Endothelial cell of umbilical vein (primary cell): Measurements from ENCODE around the gene LRP10. TPM values are rescaled to one million over a fixed set of nuclear protein-coding genes. Genes with fewer than 3 reads are reported as not detected.

Experiments
- BruUV-seq: library from RNA; stranded (reverse); fragments of 400-500 nt; replicated peaks from 2 replicates; lab custom pipeline; 2021; lab: Mats Ljungman, UMichigan
- CTCF ChIA-PET: fragments of 300-600, 350-600 bp; sonication (Branson Sonifier 250); formaldehyde crosslinking; loops from one replicate; lab custom pipeline; 2021; ENCODE audit warnings: antibody characterized with exemption, inconsistent platforms; lab: Charles Lee
- POLR2A ChIA-PET: fragments of 300-600, 350-600 bp; sonication (Branson Sonifier 250); formaldehyde crosslinking; loops from one replicate; lab custom pipeline; 2021; ENCODE audit warnings: antibody characterized with exemption, inconsistent platforms; lab: Charles Lee
- DNase-seq: peaks from one replicate; pipeline ENCODE4 v3.0.0-alpha.2; 2011; ENCODE audit warnings: low read depth, low spot score
- FAIRE-seq: peaks from 2 replicates; lab custom pipeline; 2011; peaks lifted over from hg19 to GRCh38; lab: Jason Lieb, UNC
- H2AFZ ChIP-seq: 2 replicates; pipeline ENCODE4 v1.6.0; 2012; ENCODE audit warnings: low read depth, low read length, control low read depth, inconsistent platforms
- H3K27ac ChIP-seq: 2 replicates; pipeline ENCODE4 v1.5.1; 2011; ENCODE audit warnings: low read depth, mild to moderate bottlenecking, control low read depth, low read length, moderate library complexity; ENCODE audit not compliant: insufficient read depth
- H3K27me3 ChIP-seq, 2 experiments: 2 replicates each; pipeline versions ENCODE4 v1.6.0 to v1.6.1; 2011; ENCODE audit warnings: low read length in 2 of 2, mixed read lengths in 1 of 2; ENCODE audit not compliant: control insufficient read depth in 2 of 2, insufficient read depth in 2 of 2
- H3K36me3 ChIP-seq, 2 experiments: 2 replicates in 1 of 2; 3 replicates in 1 of 2; pipeline ENCODE4 v1.5.1; 2011; ENCODE audit warnings: low read length in 2 of 2, mild to moderate bottlenecking in 1 of 2, moderate library complexity in 1 of 2; ENCODE audit not compliant: control insufficient read depth in 2 of 2, insufficient read depth in 2 of 2; ENCODE audit errors: extremely low read depth in 1 of 2
- H3K4me1 ChIP-seq: 3 replicates; pipeline ENCODE4 v1.5.1; 2011; ENCODE audit warnings: mild to moderate bottlenecking, low read length; ENCODE audit not compliant: control insufficient read depth, insufficient read depth; ENCODE audit errors: extremely low read depth
- H3K4me2 ChIP-seq: 2 replicates; pipeline ENCODE4 v1.6.1; 2011; ENCODE audit warnings: low read length, control low read depth, mixed read lengths; ENCODE audit not compliant: insufficient read depth
- H3K4me3 ChIP-seq, 3 experiments: fragments of 200-600 bp in 1 of 3; sonication (generic), shearing (Covaris generic) in 1 of 3; replicated peaks in 1 of 3; 2 replicates each; pipeline ENCODE4 v1.5.1; 2011 to 2016; ENCODE audit warnings: control low read depth in 3 of 3, low read length in 3 of 3, mild to moderate bottlenecking in 2 of 3, inconsistent platforms in 1 of 3, low read depth in 1 of 3, moderate library complexity in 1 of 3; ENCODE audit not compliant: insufficient read depth in 1 of 3
- H3K79me2 ChIP-seq: 2 replicates; pipeline ENCODE4 v1.6.0; 2012; ENCODE audit warnings: low read length, inconsistent platforms; ENCODE audit not compliant: control insufficient read depth, insufficient read depth
- H3K9ac ChIP-seq: replicated peaks from 2 replicates; pipeline ENCODE3; 2011; ENCODE audit warnings: low read length, control low read depth; ENCODE audit not compliant: insufficient read depth; ENCODE audit errors: extremely low read depth
- H3K9me1 ChIP-seq: replicated peaks from 3 replicates; pipeline ENCODE4 v1.6.0; 2011; ENCODE audit warnings: mild to moderate bottlenecking, low read length; ENCODE audit not compliant: control insufficient read depth, insufficient read depth; ENCODE audit errors: extremely low read depth
- H3K9me3 ChIP-seq: replicated peaks from 2 replicates; pipeline ENCODE4 v1.5.1; 2012; ENCODE audit warnings: low read length, inconsistent platforms; ENCODE audit not compliant: control insufficient read depth, insufficient read depth
- H4K20me1 ChIP-seq: replicated peaks from 2 replicates; pipeline ENCODE3; 2011; ENCODE audit warnings: mild to moderate bottlenecking, low read length; ENCODE audit not compliant: control insufficient read depth, insufficient read depth; ENCODE audit errors: extremely low read depth
- EZH2 ChIP-seq: IDR thresholded peaks from 2 replicates; pipeline ENCODE4 v1.6.1; 2012; ENCODE audit warnings: borderline replicate concordance, low read depth, mild to moderate bottlenecking, moderate library complexity, low read length, inconsistent platforms; ENCODE audit not compliant: severe bottlenecking
- FOS ChIP-seq: IDR thresholded peaks from 2 replicates; pipeline ENCODE4 v1.6.1; 2011; ENCODE audit warnings: mild to moderate bottlenecking, low read length, moderate library complexity, borderline replicate concordance; ENCODE audit not compliant: insufficient read depth
- GATA2 ChIP-seq: IDR thresholded peaks from 2 replicates; pipeline ENCODE4 v1.7.0; 2011; ENCODE audit warnings: low read depth, mild to moderate bottlenecking, moderate library complexity, mixed read lengths, low read length; ENCODE audit not compliant: insufficient read length, insufficient read depth
- JUN ChIP-seq: IDR thresholded peaks from 2 replicates; pipeline ENCODE4 v1.6.1; 2011; ENCODE audit warnings: borderline replicate concordance, low read depth; ENCODE audit not compliant: insufficient read length, insufficient read depth
- MYC ChIP-seq: IDR thresholded peaks from one replicate; pipeline ENCODE4 v1.6.1; 2011; ENCODE audit warnings: mild to moderate bottlenecking, low read depth, low read length
- POLR2A ChIP-seq: IDR thresholded peaks from 2 replicates; pipeline ENCODE4 v1.6.1; 2012; ENCODE audit warnings: low read depth, mild to moderate bottlenecking, control low read depth, low read length
- POLR2AphosphoS5 ChIP-seq: IDR thresholded peaks from 2 replicates; pipeline ENCODE4 v1.6.1; 2012; ENCODE audit warnings: low read depth, mild to moderate bottlenecking, control low read depth, low read length, moderate library complexity; ENCODE audit not compliant: insufficient read depth
- dilution Hi-C: fragments of 300-500 bp; cut with MboI; formaldehyde crosslinking; loops from one replicate; pipeline ENCODE4 v1.15.0; 2019; ENCODE audit warnings: low sequenced_read_pairs; ENCODE audit not compliant: extremely low pct_ligation_motif_present
- intact Hi-C: fragments of 100-400 bp; cut with micrococcal nuclease; formaldehyde crosslinking; loops from one replicate; pipeline ENCODE4 v1.10.0; 2022
- polyA plus RNA-seq, 4 experiments: library from polyadenylated mRNA; depleted of rRNA in 3 of 4; stranded (reverse) in 3 of 4; unstranded in 1 of 4; fragments of >200 nt; gene quantifications; 2 replicates each; pipeline versions ENCODE4 v1.2.1 to v1.2.3, GENCODE V29; 2011 to 2012; ENCODE audit warnings: missing spikeins in 1 of 4
- total RNA-seq: library from RNA; stranded (reverse); gene quantifications from 2 replicates; pipeline ENCODE4 v1.2.3, GENCODE V29; 2021
- TF ChIP-seq, protein P1 (sequence below): IDR thresholded peaks from 2 replicates; pipeline ENCODE4 v1.6.1; 2011; ENCODE audit not compliant: insufficient read depth, insufficient read length
- TF ChIP-seq, protein P2 (sequence below), 2 donors: IDR thresholded peaks; 1 replicate in 1 of 2; 2 replicates in 1 of 2; pipeline ENCODE4 v1.5.1; 2011; ENCODE audit warnings: low read length in 2 of 2, mild to moderate bottlenecking in 2 of 2, moderate library complexity in 2 of 2, control low read depth in 1 of 2, inconsistent platforms in 1 of 2, low read depth in 1 of 2; ENCODE audit not compliant: insufficient read depth in 1 of 2; ENCODE audit errors: extremely low read depth in 1 of 2

LRP10 gene
- total and polyA plus RNA-seq, 2 donors (not counting 3 experiments of a cell fraction or from before 2014, with no cell fraction given): 123 to 157 TPM

DNA sequence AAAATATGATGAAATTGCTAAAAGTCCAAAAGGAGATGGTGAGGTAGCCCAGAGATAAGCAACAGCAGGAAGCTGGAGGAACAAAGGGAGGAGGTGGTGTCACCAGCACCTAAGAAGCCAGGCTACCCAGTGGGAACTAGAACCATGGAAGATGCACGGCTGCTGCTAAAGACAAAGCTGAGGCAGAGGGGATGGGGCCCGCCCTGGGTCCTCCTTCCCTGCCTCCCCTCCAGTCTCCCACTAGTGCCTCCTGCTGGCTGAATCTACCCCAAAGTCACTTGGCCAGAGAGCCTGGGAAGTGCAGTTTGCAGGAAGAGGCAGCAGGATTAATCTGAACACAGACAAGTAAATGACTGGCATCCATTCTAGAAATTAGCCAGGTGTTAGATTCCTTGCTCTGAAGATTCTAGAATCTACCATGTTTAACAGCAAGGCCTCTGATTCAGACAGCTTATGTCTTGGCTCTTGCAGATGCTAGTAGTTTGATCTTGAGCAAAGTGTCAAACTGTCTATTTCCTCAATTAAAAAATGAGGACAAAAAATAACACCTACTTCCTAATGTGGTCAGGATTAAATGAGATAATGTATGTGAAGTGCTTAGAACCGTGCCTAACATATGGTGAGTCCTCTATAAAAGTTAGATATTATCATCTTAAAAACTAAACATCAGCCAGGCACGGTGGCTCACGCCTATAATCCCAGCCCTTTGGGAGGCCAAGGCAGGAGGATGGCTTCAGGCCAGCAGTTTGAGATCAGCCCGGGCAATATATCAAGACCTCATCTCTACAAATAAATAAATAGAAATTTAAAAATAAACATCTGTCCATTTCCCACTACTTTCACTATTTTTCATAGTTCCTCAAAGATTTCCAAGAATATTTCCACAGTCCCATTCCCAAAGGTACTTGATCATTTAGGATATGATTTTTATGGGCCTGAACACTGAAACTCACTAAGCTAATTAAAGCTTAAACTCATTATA, 5.8 kb upstream of the LRP10 start:
- ChIA-PET CTCF (interaction anchor here (0.8 to 1.1 kb wide), 2 partner anchors 11 to 12 kb away, joined by 3 to 5 read pairs; no protein-coding TSS in a partner anchor), POLR2A (no interaction called here)
- Histone ChIP-seq H3K9ac (no peak overlapping the region), H3K4me2 (no peak overlapping the region), H2AFZ (no peak overlapping the region), H3K9me3 (no peaks in the 10 kb centered on the region), H4K20me1 (no peaks in the 10 kb centered on the region), H3K27ac (no peak overlapping the region), H3K36me3 (no peaks in the 10 kb centered on the region), H3K9me1 (no peaks in the 10 kb centered on the region), H3K27me3 (no peaks in the 10 kb centered on the region), H3K4me1 (peaks cover 4% of the 10 kb centered on the region), H3K4me3 (no peak overlapping the region), H3K79me2 (no peaks in the 10 kb centered on the region)
- dilution Hi-C loops (no loop called here), intact Hi-C loops (no loop called here)
- TF ChIP-seq GATA2: no peak
- TF ChIP-seq MYC: no peak
- no peak for TF ChIP-seq POLR2AphosphoS5
- TF ChIP-seq, protein P1, sequence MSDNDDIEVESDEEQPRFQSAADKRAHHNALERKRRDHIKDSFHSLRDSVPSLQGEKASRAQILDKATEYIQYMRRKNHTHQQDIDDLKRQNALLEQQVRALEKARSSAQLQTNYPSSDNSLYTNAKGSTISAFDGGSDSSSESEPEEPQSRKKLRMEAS: no peak
- TF ChIP-seq JUN: no peak
- TF ChIP-seq, protein P2, sequence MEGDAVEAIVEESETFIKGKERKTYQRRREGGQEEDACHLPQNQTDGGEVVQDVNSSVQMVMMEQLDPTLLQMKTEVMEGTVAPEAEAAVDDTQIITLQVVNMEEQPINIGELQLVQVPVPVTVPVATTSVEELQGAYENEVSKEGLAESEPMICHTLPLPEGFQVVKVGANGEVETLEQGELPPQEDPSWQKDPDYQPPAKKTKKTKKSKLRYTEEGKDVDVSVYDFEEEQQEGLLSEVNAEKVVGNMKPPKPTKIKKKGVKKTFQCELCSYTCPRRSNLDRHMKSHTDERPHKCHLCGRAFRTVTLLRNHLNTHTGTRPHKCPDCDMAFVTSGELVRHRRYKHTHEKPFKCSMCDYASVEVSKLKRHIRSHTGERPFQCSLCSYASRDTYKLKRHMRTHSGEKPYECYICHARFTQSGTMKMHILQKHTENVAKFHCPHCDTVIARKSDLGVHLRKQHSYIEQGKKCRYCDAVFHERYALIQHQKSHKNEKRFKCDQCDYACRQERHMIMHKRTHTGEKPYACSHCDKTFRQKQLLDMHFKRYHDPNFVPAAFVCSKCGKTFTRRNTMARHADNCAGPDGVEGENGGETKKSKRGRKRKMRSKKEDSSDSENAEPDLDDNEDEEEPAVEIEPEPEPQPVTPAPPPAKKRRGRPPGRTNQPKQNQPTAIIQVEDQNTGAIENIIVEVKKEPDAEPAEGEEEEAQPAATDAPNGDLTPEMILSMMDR (IDR thresholded peaks at IDR 0.05; ENCODE audit: extremely low read depth in 1 of 2, insufficient read depth in 1 of 2, low read depth in 1 of 2, low read length in 2 of 2): peak in 1 of 2 donors; percentile 32
- TF ChIP-seq POLR2A: no peak
- TF ChIP-seq EZH2: no peak
- TF ChIP-seq FOS: no peak
- no peak for DNase-seq
- FAIRE-seq: no peak
- BruUV-seq: no TSS peak
